Smooth muscle cell (in vitro differentiated cells): ENCODE results near the gene TBL1XR1. TPM values are rescaled to one million over a fixed set of nuclear protein-coding genes. Genes with fewer than 3 reads are reported as not detected.

ENCODE experiments used
- DNase-seq: peaks from one replicate; lab custom pipeline; 2025; ENCODE audit not compliant: unreplicated experiment; lab: John Stamatoyannopoulos, UW
- H2AFZ ChIP-seq: fragments of 200-600 bp; sonication (generic); 2 replicates; pipeline ENCODE4 v1.6.0; 2016; ENCODE audit warnings: antibody characterized with exemption, low read depth, mild to moderate bottlenecking
- H3F3A ChIP-seq: fragments of 200-600 bp; sonication (generic); 2 replicates; pipeline ENCODE4 v1.6.0; 2017; ENCODE audit warnings: antibody characterized with exemption, low read depth
- H3K27ac ChIP-seq: fragments of 200-600 bp; sonication (generic); 2 replicates; pipeline ENCODE4 v1.5.1; 2016; ENCODE audit warnings: low read depth, mild to moderate bottlenecking
- H3K27me3 ChIP-seq: fragments of 200-600 bp; sonication (generic); 2 replicates; pipeline ENCODE4 v1.6.1; 2016; ENCODE audit warnings: low read depth, mild to moderate bottlenecking
- H3K36me3 ChIP-seq: fragments of 200-600 bp; sonication (generic); 2 replicates; pipeline ENCODE4 v1.5.1; 2016; ENCODE audit warnings: low read depth
- H3K4me1 ChIP-seq: fragments of 200-600 bp; sonication (generic); 2 replicates; pipeline ENCODE4 v1.5.1; 2016; ENCODE audit warnings: low read depth
- H3K4me2 ChIP-seq: fragments of 200-600 bp; sonication (generic); 2 replicates; pipeline ENCODE4 v1.6.0; 2016; ENCODE audit warnings: mild to moderate bottlenecking
- H3K4me3 ChIP-seq: fragments of 200-600 bp; sonication (generic); 2 replicates; pipeline ENCODE4 v1.5.1; 2016; ENCODE audit warnings: mild to moderate bottlenecking
- H3K79me2 ChIP-seq: fragments of 200-600 bp; sonication (generic); 2 replicates; pipeline ENCODE4 v1.6.0; 2016; ENCODE audit warnings: low read depth, mild to moderate bottlenecking
- H3K9ac ChIP-seq: fragments of 200-600 bp; sonication (generic); 2 replicates; pipeline ENCODE4 v1.6.0; 2016; ENCODE audit warnings: low read depth
- H3K9me3 ChIP-seq: fragments of 200-600 bp; sonication (generic); replicated peaks from 2 replicates; pipeline ENCODE4 v1.5.1; 2016; ENCODE audit warnings: low read depth
- H4K20me1 ChIP-seq: fragments of 200-600 bp; sonication (generic); 2 replicates; pipeline ENCODE4 v1.6.0; 2016; ENCODE audit warnings: low read depth
- WGBS: methylation state at CpG from one replicate; pipeline ENCODE4 v1.1.7; 2016; ENCODE audit warnings: low lambda C conversion rate; 5-methylcytosine and 5-hydroxymethylcytosine counted together
- polyA plus RNA-seq: library from polyadenylated mRNA; unstranded; fragments of >200 nt; fragmentation: Nextera tagmentation; extraction: Ambion mirVana; gene quantifications from 2 replicates; pipeline ENCODE4 v1.2.1, GENCODE V29; 2016
- total RNA-seq: library from RNA; depleted of rRNA; stranded (reverse); fragments of >200 nt; gene quantifications from 2 replicates; pipeline ENCODE4 v1.2.3, GENCODE V29; 2014
- TF ChIP-seq, protein P1 (sequence below): fragments of 200-600 bp; sonication (generic); IDR thresholded peaks from 2 replicates; pipeline ENCODE4 v1.5.1; 2017; ENCODE audit warnings: borderline replicate concordance, mild to moderate bottlenecking, antibody characterized with exemption; ENCODE audit not compliant: insufficient read depth, poor library complexity, severe bottlenecking

TBL1XR1 gene
- total and polyA plus RNA-seq, 2 experiments from 2014 or later = 19.9 to 115 TPM

GRCh38 chr3:177134816-177135210, 62.5 kb downstream of the TBL1XR1 start:
- DNase-seq = no peak
- Histone ChIP-seq H3K9ac (no peak overlapping the region), H3K36me3 (no peaks in the 10 kb centered on the region), H2AFZ (no peak overlapping the region), H3K9me3 (no peaks in the 10 kb centered on the region), H3K79me2 (peaks cover 99% of the 10 kb centered on the region), H3F3A (no peaks in the 10 kb centered on the region), H3K4me1 (no peaks in the 10 kb centered on the region), H3K27me3 (no peaks in the 10 kb centered on the region), H3K4me3 (no peak overlapping the region), H3K27ac (peak overlapping the region; percentile 14), H3K4me2 (no peak overlapping the region), H4K20me1 (peaks cover 97% of the 10 kb centered on the region)
- TF ChIP-seq, protein P1, sequence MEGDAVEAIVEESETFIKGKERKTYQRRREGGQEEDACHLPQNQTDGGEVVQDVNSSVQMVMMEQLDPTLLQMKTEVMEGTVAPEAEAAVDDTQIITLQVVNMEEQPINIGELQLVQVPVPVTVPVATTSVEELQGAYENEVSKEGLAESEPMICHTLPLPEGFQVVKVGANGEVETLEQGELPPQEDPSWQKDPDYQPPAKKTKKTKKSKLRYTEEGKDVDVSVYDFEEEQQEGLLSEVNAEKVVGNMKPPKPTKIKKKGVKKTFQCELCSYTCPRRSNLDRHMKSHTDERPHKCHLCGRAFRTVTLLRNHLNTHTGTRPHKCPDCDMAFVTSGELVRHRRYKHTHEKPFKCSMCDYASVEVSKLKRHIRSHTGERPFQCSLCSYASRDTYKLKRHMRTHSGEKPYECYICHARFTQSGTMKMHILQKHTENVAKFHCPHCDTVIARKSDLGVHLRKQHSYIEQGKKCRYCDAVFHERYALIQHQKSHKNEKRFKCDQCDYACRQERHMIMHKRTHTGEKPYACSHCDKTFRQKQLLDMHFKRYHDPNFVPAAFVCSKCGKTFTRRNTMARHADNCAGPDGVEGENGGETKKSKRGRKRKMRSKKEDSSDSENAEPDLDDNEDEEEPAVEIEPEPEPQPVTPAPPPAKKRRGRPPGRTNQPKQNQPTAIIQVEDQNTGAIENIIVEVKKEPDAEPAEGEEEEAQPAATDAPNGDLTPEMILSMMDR = no peak
- WGBS = 93% methylated on average over 8 of the region's 8 CpGs

DNA sequence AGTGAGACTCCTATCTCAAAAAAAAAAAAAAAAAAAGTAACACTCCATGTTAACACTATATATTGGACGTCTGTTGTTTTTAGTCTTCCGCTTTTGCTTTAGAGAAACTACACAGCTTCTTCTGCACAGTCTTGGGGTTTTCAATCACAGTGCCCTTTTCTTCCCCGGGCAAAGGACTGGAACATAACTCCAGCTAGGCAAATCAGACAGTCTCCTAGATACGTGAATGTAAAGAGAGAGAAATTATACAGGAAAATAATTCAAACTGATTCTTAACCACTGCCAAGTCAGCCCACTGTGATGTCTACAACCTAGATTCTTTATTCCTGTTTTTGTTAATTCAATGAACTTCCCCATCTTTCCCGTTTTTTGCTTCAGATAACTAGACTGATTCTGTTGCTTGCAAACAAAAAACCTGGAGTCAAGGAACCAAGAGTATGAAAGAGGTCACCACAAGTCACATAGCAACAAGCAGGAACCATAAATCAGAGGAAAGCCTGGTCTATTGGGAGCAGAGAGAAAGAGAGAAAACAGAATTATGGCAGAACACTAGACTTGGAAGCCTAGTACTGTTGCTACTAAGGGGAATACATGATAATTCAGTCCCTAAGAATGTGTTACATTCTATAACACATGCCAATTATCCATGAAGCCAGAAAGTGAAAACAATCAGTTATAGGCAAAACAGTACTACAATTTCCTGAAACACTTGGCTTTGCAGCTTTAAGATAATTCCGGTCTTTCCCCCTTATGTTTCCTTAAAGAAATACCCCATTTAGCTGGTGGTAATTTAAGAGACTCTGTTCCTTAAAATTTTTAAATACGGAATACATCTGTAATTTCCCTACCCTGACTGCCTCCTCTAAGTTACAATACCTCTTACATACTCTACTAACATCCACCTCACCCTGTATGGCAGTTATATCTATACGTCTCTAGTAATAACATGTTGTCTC, 63.1 kb downstream of the TBL1XR1 start:
- Histone ChIP-seq H3K79me2 (peaks cover 99% of the 10 kb centered on the region), H3K4me1 (no peaks in the 10 kb centered on the region), H3K4me2 (no peak overlapping the region), H2AFZ (no peak overlapping the region), H3K27me3 (no peaks in the 10 kb centered on the region), H3K36me3 (no peaks in the 10 kb centered on the region), H3K27ac (peak overlapping the region; percentile 14), H4K20me1 (peaks cover 97% of the 10 kb centered on the region), H3K9me3 (no peaks in the 10 kb centered on the region), H3K9ac (no peak overlapping the region), H3K4me3 (no peak overlapping the region), H3F3A (no peaks in the 10 kb centered on the region)
- 86% methylated on average over 8 of the region's 8 CpGs for WGBS
- DNase-seq = no peak
- TF ChIP-seq, protein P1 = no peak

DNA sequence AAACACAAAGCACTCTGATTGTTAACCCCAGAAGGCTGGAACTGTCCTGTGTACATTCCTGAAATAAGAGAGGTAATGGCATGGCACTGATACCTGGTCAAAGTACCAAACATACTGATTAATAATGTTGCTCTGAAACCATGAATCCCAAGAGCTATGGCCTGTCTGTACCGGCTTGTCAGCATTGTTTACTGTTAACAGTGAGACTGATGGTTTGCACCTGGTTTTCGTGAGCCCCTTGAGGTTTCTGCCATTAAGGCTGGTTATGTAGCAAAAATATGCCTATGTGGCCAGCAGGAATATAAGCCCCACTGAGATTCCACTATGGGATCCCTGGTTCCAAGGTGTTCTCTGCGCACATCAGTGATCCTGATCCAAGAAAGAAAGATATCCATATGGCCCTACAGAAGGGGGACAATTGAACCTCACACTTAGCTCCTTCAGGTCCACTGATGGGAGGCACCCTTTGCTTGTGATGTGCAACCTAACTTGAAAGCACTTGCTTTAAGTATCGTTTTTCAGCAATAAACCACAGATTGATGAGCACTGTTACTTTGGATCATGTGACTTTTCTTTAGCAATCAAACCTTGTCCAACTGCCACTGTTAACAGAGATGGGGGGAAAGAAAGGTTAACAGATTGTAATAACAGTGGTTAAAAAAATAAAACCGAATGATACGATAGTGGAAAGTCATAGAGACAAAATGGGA, 65.2 kb downstream of the TBL1XR1 start:
- H3K27me3 ChIP-seq = no peaks in the 10 kb centered on the region
- peaks cover 99% of the 10 kb centered on the region for H3K79me2 ChIP-seq
- no peak overlapping the region for H3K9ac ChIP-seq
- peaks cover 97% of the 10 kb centered on the region for H4K20me1 ChIP-seq
- no peak overlapping the region for H3K4me3 ChIP-seq
- no peak overlapping the region for H3K4me2 ChIP-seq
- H3K4me1 ChIP-seq = no peaks in the 10 kb centered on the region
- no peaks in the 10 kb centered on the region for H3K9me3 ChIP-seq
- H2AFZ ChIP-seq = no peak overlapping the region
- no peaks in the 10 kb centered on the region for H3F3A ChIP-seq
- 83% methylated on average over 6 of the region's 6 CpGs for WGBS
- DNase-seq = no peak
- H3K27ac ChIP-seq = no peak overlapping the region
- no peaks in the 10 kb centered on the region for H3K36me3 ChIP-seq
- TF ChIP-seq, protein P1 = no peak
